K562 (cell line): Measurements from ENCODE around the gene TMEM129. TPM values are rescaled to one million over a fixed set of nuclear protein-coding genes. Genes with fewer than 3 reads are reported as not detected.

Source experiments
- CUX1 ChIP-seq: fragments of 200-800 bp; sonication (Bioruptor generic); IDR thresholded peaks from 2 replicates; pipeline ENCODE4 v1.6.1; 2016; ENCODE audit warnings: missing genetic modification characterization, missing compliant biosample characterization
- GATAD2B ChIP-seq: fragments of 450-650 bp; IDR thresholded peaks from 2 replicates; pipeline ENCODE4 v1.6.1; 2017; ENCODE audit warnings: mild to moderate bottlenecking, borderline replicate concordance
- HDAC1 ChIP-seq, 2 experiments: fragments of 450-650 bp; IDR thresholded peaks; 2 replicates each; pipeline ENCODE4 v1.6.1; 2016 to 2017; ENCODE audit warnings: inconsistent platforms in 1 of 2, mild to moderate bottlenecking in 1 of 2, moderate library complexity in 1 of 2
- NELFE ChIP-seq: IDR thresholded peaks from 2 replicates; pipeline ENCODE4 v1.6.1; 2011; ENCODE audit warnings: mild to moderate bottlenecking; ENCODE audit not compliant: insufficient read depth, insufficient read length
- SAFB2 ChIP-seq: fragments of 200-400 bp; formaldehyde crosslinking; IDR thresholded peaks from 2 replicates; pipeline ENCODE4 v1.6.1; 2018; ENCODE audit warnings: borderline replicate concordance, low read length, low read depth, moderate library complexity; ENCODE audit not compliant: severe bottlenecking
- TRIM25 ChIP-seq: fragments of 450-650 bp; IDR thresholded peaks from 2 replicates; pipeline ENCODE4 v1.7.0; 2016; ENCODE audit warnings: borderline replicate concordance
- ZBTB17 ChIP-seq: fragments of 450-650 bp; formaldehyde crosslinking; IDR thresholded peaks from 2 replicates; pipeline ENCODE4 v1.4.0; 2020; ENCODE audit warnings: mild to moderate bottlenecking
- ZKSCAN8 ChIP-seq: fragments of 200-800 bp; sonication (Bioruptor generic); IDR thresholded peaks from 2 replicates; pipeline ENCODE4 v1.6.1; 2016; ENCODE audit warnings: missing genetic modification characterization, missing compliant biosample characterization
- ZNF165 ChIP-seq: fragments of 250-450 bp; sonication (Bioruptor Pico); IDR thresholded peaks from 2 replicates; pipeline ENCODE4 v1.4.0; 2020; ENCODE audit warnings: borderline replicate concordance
- ZNF280A ChIP-seq: fragments of 450-650 bp; IDR thresholded peaks from 2 replicates; pipeline ENCODE4 v1.6.1; 2018; ENCODE audit warnings: mild to moderate bottlenecking, low read depth; ENCODE audit not compliant: partially characterized antibody
- polyA plus RNA-seq, 8 experiments: library from polyadenylated mRNA; depleted of rRNA in 4 of 8; stranded (reverse) in 5 of 8; unstranded in 3 of 8; fragments of >200 nt; fragmentation: Nextera tagmentation in 2 of 8; fragmentation: Illumina TruSeq in 1 of 8; extraction: Ambion mirVana in 2 of 8; extraction: Trizol in 1 of 8; gene quantifications; 2 replicates each; pipeline versions ENCODE4 v1.2.1 to v1.2.3, GENCODE V29; 2011 to 2014; ENCODE audit warnings: inconsistent platforms in 1 of 8, missing spikeins in 1 of 8
- total RNA-seq, 7 experiments: library from RNA; depleted of rRNA in 6 of 7; stranded (reverse); fragments of >200 nt in 6 of 7; fragmentation: Illumina TruSeq in 2 of 7; extraction: Trizol in 2 of 7; gene quantifications; 2 replicates each; pipeline versions ENCODE4 v1.2.1 to v1.2.3, GENCODE V29; 2011 to 2021; ENCODE audit warnings: low replicate concordance in 1 of 7
- TF ChIP-seq, protein P1 (sequence below), 2 experiments: fragments of 450-650 bp; IDR thresholded peaks; 2 replicates each; pipeline ENCODE4 v1.6.1; 2016
- TF ChIP-seq, protein P2 (sequence below): fragments of 450-650 bp; formaldehyde crosslinking; IDR thresholded peaks from 2 replicates; pipeline ENCODE4 v1.4.0; 2020; ENCODE audit warnings: mild to moderate bottlenecking, moderate library complexity

Gene TMEM129
- total and polyA plus RNA-seq, 9 of the 15 experiments (the other 6 are each of a cell fraction or from before 2014, with no cell fraction given) = 0.34 to 47.2 (median 18.8) TPM

DNA sequence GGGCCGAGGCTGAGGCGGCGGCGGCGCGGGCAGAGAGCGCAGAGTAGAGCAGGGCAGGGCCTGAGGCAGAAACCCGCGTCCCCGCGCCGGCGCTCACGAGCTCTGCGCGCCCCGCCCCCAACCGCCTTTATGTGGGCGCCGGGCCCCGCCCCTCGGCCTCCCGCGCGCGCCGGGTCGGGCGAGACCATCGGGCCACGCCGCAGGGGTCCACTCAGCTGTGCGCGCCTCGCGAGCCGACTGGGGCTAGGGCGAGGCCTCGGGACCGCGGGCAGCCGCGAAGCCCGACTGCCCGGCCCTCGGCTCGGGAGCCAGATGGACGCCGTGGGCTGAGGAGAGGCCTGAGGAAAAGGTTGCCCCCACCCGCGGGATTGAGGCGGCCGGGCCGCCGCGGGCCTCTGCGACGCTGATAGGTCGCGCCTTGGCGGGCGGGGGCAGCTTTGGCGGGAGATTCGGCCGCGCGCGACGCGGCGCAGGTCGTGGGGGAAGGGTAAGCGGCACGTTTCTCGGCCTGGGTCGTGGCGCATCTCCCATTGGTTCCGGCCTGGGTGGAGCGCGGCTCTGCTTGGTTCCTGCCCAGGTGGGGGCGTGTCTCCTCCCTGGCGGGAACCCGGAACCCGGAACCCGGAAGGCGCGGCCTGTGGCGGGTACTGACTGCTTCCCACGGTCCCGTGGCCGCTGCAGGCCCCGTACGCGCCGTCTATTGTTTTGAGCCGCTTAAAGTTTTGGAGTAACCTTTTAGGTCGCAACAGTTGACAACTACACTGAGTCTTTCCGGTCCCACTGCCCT lies 8.7 kb downstream of the TMEM129 start, which contains the start of gene SLBP (continued):
- TF ChIP-seq TRIM25 (no peak), ZNF280A (no peak), ZKSCAN8 (CRISPR knock-in tag) (no peak), HDAC1 (IDR thresholded peaks at IDR 0.05) (peak in 1 of 2 experiments; percentile 96; a peak in 2 of 4 replicates), GATAD2B (peak; percentile 99), CUX1 (CRISPR knock-in tag) (no peak), ZNF165 (CRISPR knock-in tag) (no peak), NELFE (no peak), SAFB2 (no peak), ZBTB17 (CRISPR knock-in tag) (no peak)
- TF ChIP-seq, protein P1, sequence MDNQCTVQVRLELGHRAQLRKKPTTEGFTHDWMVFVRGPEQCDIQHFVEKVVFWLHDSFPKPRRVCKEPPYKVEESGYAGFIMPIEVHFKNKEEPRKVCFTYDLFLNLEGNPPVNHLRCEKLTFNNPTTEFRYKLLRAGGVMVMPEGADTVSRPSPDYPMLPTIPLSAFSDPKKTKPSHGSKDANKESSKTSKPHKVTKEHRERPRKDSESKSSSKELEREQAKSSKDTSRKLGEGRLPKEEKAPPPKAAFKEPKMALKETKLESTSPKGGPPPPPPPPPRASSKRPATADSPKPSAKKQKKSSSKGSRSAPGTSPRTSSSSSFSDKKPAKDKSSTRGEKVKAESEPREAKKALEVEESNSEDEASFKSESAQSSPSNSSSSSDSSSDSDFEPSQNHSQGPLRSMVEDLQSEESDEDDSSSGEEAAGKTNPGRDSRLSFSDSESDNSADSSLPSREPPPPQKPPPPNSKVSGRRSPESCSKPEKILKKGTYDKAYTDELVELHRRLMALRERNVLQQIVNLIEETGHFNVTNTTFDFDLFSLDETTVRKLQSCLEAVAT (IDR thresholded peaks at IDR 0.05) = no peak
- TF ChIP-seq, protein P2, sequence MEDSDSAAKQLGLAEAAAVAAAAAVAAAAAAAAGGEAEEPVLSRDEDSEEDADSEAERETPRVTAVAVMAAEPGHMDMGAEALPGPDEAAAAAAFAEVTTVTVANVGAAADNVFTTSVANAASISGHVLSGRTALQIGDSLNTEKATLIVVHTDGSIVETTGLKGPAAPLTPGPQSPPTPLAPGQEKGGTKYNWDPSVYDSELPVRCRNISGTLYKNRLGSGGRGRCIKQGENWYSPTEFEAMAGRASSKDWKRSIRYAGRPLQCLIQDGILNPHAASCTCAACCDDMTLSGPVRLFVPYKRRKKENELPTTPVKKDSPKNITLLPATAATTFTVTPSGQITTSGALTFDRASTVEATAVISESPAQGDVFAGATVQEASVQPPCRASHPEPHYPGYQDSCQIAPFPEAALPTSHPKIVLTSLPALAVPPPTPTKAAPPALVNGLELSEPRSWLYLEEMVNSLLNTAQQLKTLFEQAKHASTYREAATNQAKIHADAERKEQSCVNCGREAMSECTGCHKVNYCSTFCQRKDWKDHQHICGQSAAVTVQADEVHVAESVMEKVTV (CRISPR knock-in tag) = no peak
